Esophagus muscularis mucosa (tissue), 3 donors: ENCODE measurements around the gene PELI2.

Experiments
- POLR2AphosphoS5 ChIP-seq, 2 donors: sonication (generic); formaldehyde crosslinking; IDR thresholded peaks; one replicate each; pipeline ENCODE4 v1.6.1; 2017; ENCODE audit warnings: antibody characterized with exemption in 2 of 2
- TF ChIP-seq, protein P1 (sequence below), 3 experiments: fragments of 200-600 bp in 2 of 3; fragments of 450-650 bp in 1 of 3; sonication (generic) in 2 of 3; IDR thresholded peaks; one replicate each; pipeline ENCODE4 v1.5.1; 2017 to 2019; ENCODE audit warnings: antibody characterized with exemption in 3 of 3, mild to moderate bottlenecking in 2 of 3, moderate library complexity in 1 of 3

GRCh38 chr14:56207626-56208292, 89.5 kb downstream of the PELI2 start:
- TF ChIP-seq, protein P1, sequence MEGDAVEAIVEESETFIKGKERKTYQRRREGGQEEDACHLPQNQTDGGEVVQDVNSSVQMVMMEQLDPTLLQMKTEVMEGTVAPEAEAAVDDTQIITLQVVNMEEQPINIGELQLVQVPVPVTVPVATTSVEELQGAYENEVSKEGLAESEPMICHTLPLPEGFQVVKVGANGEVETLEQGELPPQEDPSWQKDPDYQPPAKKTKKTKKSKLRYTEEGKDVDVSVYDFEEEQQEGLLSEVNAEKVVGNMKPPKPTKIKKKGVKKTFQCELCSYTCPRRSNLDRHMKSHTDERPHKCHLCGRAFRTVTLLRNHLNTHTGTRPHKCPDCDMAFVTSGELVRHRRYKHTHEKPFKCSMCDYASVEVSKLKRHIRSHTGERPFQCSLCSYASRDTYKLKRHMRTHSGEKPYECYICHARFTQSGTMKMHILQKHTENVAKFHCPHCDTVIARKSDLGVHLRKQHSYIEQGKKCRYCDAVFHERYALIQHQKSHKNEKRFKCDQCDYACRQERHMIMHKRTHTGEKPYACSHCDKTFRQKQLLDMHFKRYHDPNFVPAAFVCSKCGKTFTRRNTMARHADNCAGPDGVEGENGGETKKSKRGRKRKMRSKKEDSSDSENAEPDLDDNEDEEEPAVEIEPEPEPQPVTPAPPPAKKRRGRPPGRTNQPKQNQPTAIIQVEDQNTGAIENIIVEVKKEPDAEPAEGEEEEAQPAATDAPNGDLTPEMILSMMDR (IDR thresholded peaks at IDR 0.05): no peak
- no peak for TF ChIP-seq POLR2AphosphoS5 (IDR thresholded peaks at IDR 0.05)
